MCF 10A (cell line): Measurements from ENCODE around the gene FAAH. TPM values are rescaled to one million over a fixed set of nuclear protein-coding genes. Genes with fewer than 3 reads are reported as not detected.

Experiments used
- BruUV-seq: library from RNA; stranded (reverse); fragments of 400-500 nt; replicated peaks from 2 replicates; lab custom pipeline; 2021; lab: Mats Ljungman, UMichigan
- CTCF ChIA-PET: fragments of 300-600 bp; sonication (Branson Sonifier 250); formaldehyde crosslinking; extraction: SDS; loops from one replicate; lab custom pipeline; 2021; ENCODE audit warnings: antibody characterized with exemption, inconsistent platforms; lab: Yijun Ruan, JAX
- POLR2A ChIA-PET: fragments of 300-600, 350-650 bp; sonication (Branson Sonifier 250); formaldehyde crosslinking; extraction: SDS; loops from one replicate; lab custom pipeline; 2020; ENCODE audit warnings: antibody characterized with exemption, inconsistent platforms; lab: Yijun Ruan, JAX
- DNase-seq: peaks from one replicate; pipeline ENCODE4 v3.0.0-alpha.2; 2018; ENCODE audit not compliant: unreplicated experiment
- H3K27ac Mint-ChIP-seq: one replicate; pipeline ENCODE4 v1.8.0; 2022; ENCODE audit warnings: mild to moderate bottlenecking, low read depth, mixed read lengths; ENCODE audit not compliant: unreplicated experiment
- H3K27me3 Mint-ChIP-seq: one replicate; pipeline ENCODE4 v1.8.0; 2022; ENCODE audit warnings: mixed read lengths; ENCODE audit not compliant: insufficient read depth, unreplicated experiment
- H3K36me3 Mint-ChIP-seq: one replicate; pipeline ENCODE4 v1.8.0; 2022; ENCODE audit warnings: mild to moderate bottlenecking, moderate library complexity, mixed read lengths; ENCODE audit not compliant: insufficient read depth, unreplicated experiment
- H3K4me1 Mint-ChIP-seq: one replicate; pipeline ENCODE4 v1.8.0; 2022; ENCODE audit warnings: mixed read lengths; ENCODE audit not compliant: insufficient read depth, unreplicated experiment
- H3K4me3 Mint-ChIP-seq: one replicate; pipeline ENCODE4 v1.8.0; 2022; ENCODE audit warnings: mild to moderate bottlenecking, moderate library complexity, mixed read lengths; ENCODE audit not compliant: unreplicated experiment
- H3K9me3 Mint-ChIP-seq: one replicate; pipeline ENCODE4 v1.8.0; 2022; ENCODE audit warnings: mixed read lengths; ENCODE audit not compliant: unreplicated experiment
- CTCF ChIP-seq: fragments of 200-600 bp; IDR thresholded peaks from one replicate; pipeline ENCODE4 v1.8.0; 2022; ENCODE audit warnings: antibody characterized with exemption, mild to moderate bottlenecking; ENCODE audit not compliant: unreplicated experiment
- intact Hi-C: fragments of 100-400 bp; cut with micrococcal nuclease; formaldehyde crosslinking; loops from 2 replicates; pipeline ENCODE4 v1.14.1; 2022
- total RNA-seq: library from RNA; stranded (reverse); gene quantifications from 2 replicates; pipeline ENCODE4 v1.2.3, GENCODE V29; 2022

FAAH gene
- total RNA-seq, 1 experiment from 2014 or later: 19.3 TPM

GRCh38 chr1:46420533-46420915 is 26.4 kb downstream of the FAAH start:
- Mint-ChIP-seq H3K9me3 (no peaks in the 10 kb centered on the region), H3K36me3 (peaks cover 8% of the 10 kb centered on the region), H3K4me1 (peaks cover 5% of the 10 kb centered on the region), H3K4me3 (no peak overlapping the region), H3K27ac (no peak overlapping the region), H3K27me3 (peaks cover 9% of the 10 kb centered on the region)
- intact Hi-C loops: no loop called here
- ChIA-PET POLR2A (no interaction called here), CTCF (interaction anchor here (0.6 to 2.2 kb wide), 3 partner anchors 26 to 183 kb away, joined by 3 to 10 read pairs (median 3); no protein-coding TSS in a partner anchor)
- no TSS peak for BruUV-seq
- no peak for TF ChIP-seq CTCF
- no peak for DNase-seq

- no peaks in the 10 kb centered on the region for H3K9me3 Mint-ChIP-seq
- H3K27ac Mint-ChIP-seq: no peak overlapping the region
- DNase-seq: no peak
- peaks cover 5% of the 10 kb centered on the region for H3K4me1 Mint-ChIP-seq
- intact Hi-C loops: no loop called here
- no peak overlapping the region for H3K4me3 Mint-ChIP-seq
- no peak for TF ChIP-seq CTCF
- POLR2A ChIA-PET: no interaction called here
- H3K36me3 Mint-ChIP-seq: peaks cover under 1% of the 10 kb centered on the region
- CTCF ChIA-PET: interaction anchor here (0.6 to 2.2 kb wide), 8 partner anchors 10 to 578 kb away, joined by 3 to 10 read pairs (median 6); no protein-coding TSS in a partner anchor
- no TSS peak for BruUV-seq
- peaks cover 9% of the 10 kb centered on the region for H3K27me3 Mint-ChIP-seq
Measured at GRCh38 chr1:46421739-46422138, 27.6 kb downstream of the FAAH start.

- intact Hi-C loops: no loop called here
- ChIA-PET POLR2A (interaction anchor here (0.6 kb wide), 1 partner anchor 20 kb away, joined by 4 read pairs; no protein-coding TSS in a partner anchor), CTCF (interaction anchor here (0.6 to 2.2 kb wide), 9 partner anchors 11 to 577 kb away, joined by 3 to 10 read pairs (median 6); no protein-coding TSS in a partner anchor)
- TF ChIP-seq CTCF: no peak
- Mint-ChIP-seq H3K27me3 (peaks cover 9% of the 10 kb centered on the region), H3K9me3 (no peaks in the 10 kb centered on the region), H3K27ac (no peak overlapping the region), H3K4me1 (peaks cover 5% of the 10 kb centered on the region), H3K36me3 (no peaks in the 10 kb centered on the region), H3K4me3 (no peak overlapping the region)
- no TSS peak for BruUV-seq
- no peak for DNase-seq
Measured at GRCh38 chr1:46422261-46422871, 28.2 kb downstream of the FAAH start.

GRCh38 chr1:46423574-46424240 is 29.6 kb downstream of the FAAH start:
- no peaks in the 10 kb centered on the region for H3K36me3 Mint-ChIP-seq
- no peak overlapping the region for H3K4me3 Mint-ChIP-seq
- DNase-seq: no peak
- intact Hi-C loops: no loop called here
- H3K27ac Mint-ChIP-seq: no peak overlapping the region
- no peak for TF ChIP-seq CTCF
- no TSS peak for BruUV-seq
- no peaks in the 10 kb centered on the region for H3K9me3 Mint-ChIP-seq
- POLR2A ChIA-PET: no interaction called here
- H3K27me3 Mint-ChIP-seq: peaks cover 9% of the 10 kb centered on the region
- CTCF ChIA-PET: interaction anchor here (1.1 to 1.7 kb wide), 2 partner anchors 16 to 26 kb away, joined by 3 to 9 read pairs; no protein-coding TSS in a partner anchor
- H3K4me1 Mint-ChIP-seq: peaks cover 5% of the 10 kb centered on the region
